Naive thymus-derived CD4-positive, alpha-beta T cell (primary cell): ENCODE measurements around the gene ZDHHC9. TPM values are rescaled to one million over a fixed set of nuclear protein-coding genes. Genes with fewer than 3 reads are reported as not detected.

Experiments
- ATAC-seq: fragments of 150-1000 bp; cut with Tn5 transposase; 2 replicates; pipeline ENCODE4 v1.10.0; 2021; ENCODE audit warnings: mild to moderate bottlenecking, moderate library complexity
- CTCF ChIA-PET: fragments of 350-600 bp; sonication (Branson Sonifier 250); formaldehyde crosslinking; loops from one replicate; lab custom pipeline; 2021; ENCODE audit warnings: antibody characterized with exemption; lab: Charles Lee
- POLR2A ChIA-PET: fragments of 350-600 bp; sonication (Branson Sonifier 250); formaldehyde crosslinking; loops from one replicate; lab custom pipeline; 2021; ENCODE audit warnings: antibody characterized with exemption, inconsistent platforms; lab: Charles Lee
- DNase-seq, 9 donors: peaks; one replicate each; pipeline versions ENCODE4 v3.0.0 to v3.0.0-alpha.2; 2020 to 2022; ENCODE audit warnings: mixed read lengths in 1 of 9
- H3K27ac ChIP-seq: one replicate; pipeline ENCODE4 v1.7.0; 2013; ENCODE audit warnings: mild to moderate bottlenecking, low read depth, low read length, moderate library complexity
- H3K27me3 ChIP-seq, 2 donors: one replicate each; pipeline ENCODE4 v1.7.0; 2013; ENCODE audit warnings: low read length in 2 of 2, mild to moderate bottlenecking in 2 of 2, moderate library complexity in 2 of 2; ENCODE audit not compliant: control insufficient read depth in 2 of 2, insufficient read depth in 2 of 2
- H3K36me3 ChIP-seq, 3 experiments: 1 replicate in 2 of 3; 2 replicates in 1 of 3; pipeline ENCODE4 v1.7.0; 2013; ENCODE audit warnings: low read length in 3 of 3, mild to moderate bottlenecking in 3 of 3, moderate library complexity in 1 of 3; ENCODE audit not compliant: insufficient read depth in 3 of 3, control insufficient read depth in 2 of 3
- H3K4me1 ChIP-seq, 2 donors: one replicate each; pipeline ENCODE4 v1.7.0; 2013; ENCODE audit warnings: low read length in 2 of 2, mild to moderate bottlenecking in 2 of 2, moderate library complexity in 1 of 2; ENCODE audit not compliant: control insufficient read depth in 2 of 2, insufficient read depth in 2 of 2
- H3K4me3 ChIP-seq: 2 replicates; pipeline ENCODE4 v1.7.0; 2013; ENCODE audit warnings: mild to moderate bottlenecking, low read length
- H3K9me3 ChIP-seq, 3 experiments: 1 replicate in 2 of 3; 2 replicates in 1 of 3; pipeline ENCODE4 v1.7.0; 2013; ENCODE audit warnings: low read length in 3 of 3; ENCODE audit not compliant: control insufficient read depth in 2 of 3
- H3K27ac Mint-ChIP-seq, 9 donors: one replicate each; pipeline ENCODE4 v1.8.0; 2020 to 2022; ENCODE audit warnings: mixed read lengths in 9 of 9, mild to moderate bottlenecking in 8 of 9, moderate library complexity in 5 of 9, inconsistent platforms in 2 of 9
- H3K27me3 Mint-ChIP-seq, 5 donors: one replicate each; pipeline ENCODE4 v1.8.0; 2021 to 2022; ENCODE audit warnings: mixed read lengths in 5 of 5, mild to moderate bottlenecking in 1 of 5
- H3K36me3 Mint-ChIP-seq, 5 donors: one replicate each; pipeline ENCODE4 v1.8.0; 2020 to 2022; ENCODE audit warnings: mixed read lengths in 5 of 5, mild to moderate bottlenecking in 3 of 5, inconsistent platforms in 1 of 5
- H3K4me1 Mint-ChIP-seq, 7 donors: one replicate each; pipeline ENCODE4 v1.8.0; 2020 to 2022; ENCODE audit warnings: mixed read lengths in 7 of 7, mild to moderate bottlenecking in 3 of 7, inconsistent platforms in 1 of 7
- H3K4me3 Mint-ChIP-seq, 10 donors: one replicate each; pipeline ENCODE4 v1.8.0; 2020 to 2022; ENCODE audit warnings: mild to moderate bottlenecking in 10 of 10, mixed read lengths in 10 of 10, moderate library complexity in 6 of 10, inconsistent platforms in 2 of 10
- H3K9me3 Mint-ChIP-seq, 11 donors: one replicate each; pipeline ENCODE4 v1.8.0; 2020 to 2022; ENCODE audit warnings: mixed read lengths in 11 of 11, mild to moderate bottlenecking in 4 of 11, inconsistent platforms in 1 of 11, moderate library complexity in 1 of 11
- intact Hi-C, 2 donors: fragments of 100-400 bp; cut with micrococcal nuclease; formaldehyde crosslinking; loops; one replicate each; pipeline ENCODE4 v1.15.1; 2023
- polyA plus RNA-seq, 2 donors: library from polyadenylated mRNA; unstranded; fragments of 300-500 nt; fragmentation: Illumina TruSeq; gene quantifications; one replicate each; pipeline ENCODE4 v1.2.3, GENCODE V29; 2021
- total RNA-seq, 6 experiments: library from RNA in 5 of 6; stranded (reverse) in 5 of 6; gene quantifications; 1 replicate in 5 of 6; 2 replicates in 1 of 6; pipeline ENCODE4 v1.2.3 and lab custom pipeline; 2021 to 2026

The ZDHHC9 gene
- total and polyA plus RNA-seq, 7 experiments from 2014 or later, result 4.4 to 9.1 (median 7.1) TPM

GRCh38 chrX:129760155-129760554 is 83.5 kb downstream of the ZDHHC9 start:
- Mint-ChIP-seq H3K27ac (peak overlapping the region in 6 of 9 donors; percentile 10 to 90 (median 48)), H3K4me3 (peak overlapping the region; percentile 8 to 64 (median 51)), H3K9me3 (peaks cover 0 to 2% (median 0%) of the 10 kb centered on the region in 11 donors), H3K4me1 (peaks cover 16 to 61% (median 53%) of the 10 kb centered on the region in 7 donors), H3K27me3 (no peaks in the 10 kb centered on the region), H3K36me3 (peaks cover 0 to 3% (median 0%) of the 10 kb centered on the region in 5 donors)
- ATAC-seq, result peak; percentile 12
- no peak overlapping the region for H3K4me3 ChIP-seq
- H3K9me3 ChIP-seq, result no peaks in the 10 kb centered on the region
- ChIA-PET POLR2A (interaction anchor here (0.6 to 11.5 kb wide), 6 partner anchors 9 to 81 kb away, joined by 3 to 167 read pairs (median 7); partner anchors contain the start of gene SASH3), CTCF (interaction anchor here (0.6 to 1.9 kb wide), 5 partner anchors 8 to 64 kb away, joined by 3 to 8 read pairs (median 3); partner anchors contain the start of gene SASH3)
- H3K36me3 ChIP-seq, result no peaks in the 10 kb centered on the region
- DNase-seq, result no peak
- H3K4me1 ChIP-seq, result peaks cover 45 to 52% of the 10 kb centered on the region in 2 donors
- intact Hi-C loops, result loop anchor here in 1 of 2 donors (1.0 kb wide), 1 partner anchor 21 kb away; no protein-coding TSS in a partner anchor
- no peaks in the 10 kb centered on the region for H3K27me3 ChIP-seq
- no peak overlapping the region for H3K27ac ChIP-seq

GRCh38 chrX:129759576-129760061 is 84.1 kb downstream of the ZDHHC9 start:
- Histone ChIP-seq H3K4me1 (peaks cover 50 to 55% of the 10 kb centered on the region in 2 donors), H3K27me3 (no peaks in the 10 kb centered on the region), H3K4me3 (no peak overlapping the region), H3K36me3 (no peaks in the 10 kb centered on the region), H3K27ac (no peak overlapping the region), H3K9me3 (no peaks in the 10 kb centered on the region)
- Mint-ChIP-seq H3K27ac (peak overlapping the region in 7 of 9 donors; percentile 10 to 90 (median 31)), H3K9me3 (peaks cover 0 to 2% (median 0%) of the 10 kb centered on the region in 11 donors), H3K27me3 (no peaks in the 10 kb centered on the region), H3K4me3 (peak overlapping the region; percentile 8 to 64 (median 51)), H3K36me3 (peaks cover 0 to 3% (median 0%) of the 10 kb centered on the region in 5 donors), H3K4me1 (peaks cover 16 to 67% (median 59%) of the 10 kb centered on the region in 7 donors)
- ChIA-PET CTCF (interaction anchor here (0.6 to 1.9 kb wide), 7 partner anchors 9 to 64 kb away, joined by 3 to 8 read pairs (median 3); partner anchors contain the start of gene SASH3), POLR2A (interaction anchor here (0.6 to 11.5 kb wide), 10 partner anchors 9 to 80 kb away, joined by 3 to 167 read pairs (median 4); partner anchors contain the start of gene SASH3)
- DNase-seq, result peak in 8 of 9 donors; percentile 40 to 69 (median 59)
- intact Hi-C loops, result loop anchor here (1.0 to 10.0 kb wide), 7 partner anchors 10 to 155 kb away; no protein-coding TSS in a partner anchor
- peak; percentile 85 for ATAC-seq

- Histone ChIP-seq H3K9me3 (no peaks in the 10 kb centered on the region), H3K27ac (peak overlapping the region; percentile 54), H3K27me3 (no peaks in the 10 kb centered on the region), H3K4me3 (peak overlapping the region; percentile 38), H3K36me3 (no peaks in the 10 kb centered on the region), H3K4me1 (peaks cover 53 to 59% of the 10 kb centered on the region in 2 donors)
- ChIA-PET POLR2A (interaction anchor here (0.6 to 11.5 kb wide), 10 partner anchors 9 to 150 kb away, joined by 3 to 167 read pairs (median 4); partner anchors contain the start of genes SASH3 and UTP14A), CTCF (interaction anchor here (0.8 to 1.7 kb wide), 10 partner anchors 10 to 101 kb away, joined by 3 to 11 read pairs (median 4); partner anchors contain the start of genes APLN and SASH3)
- no peaks in the 10 kb centered on the region for H3K9me3 Mint-ChIP-seq
- H3K27me3 Mint-ChIP-seq, result no peaks in the 10 kb centered on the region
- H3K4me1 Mint-ChIP-seq, result peaks cover 26 to 71% (median 68%) of the 10 kb centered on the region in 7 donors
- DNase-seq (peak in 5 of 9 donors; percentile 37 to 45 (median 39)), ATAC-seq (no peak)
- intact Hi-C loops, result loop anchor here (2.0 to 10.0 kb wide), 2 partner anchors 13 to 151 kb away; no protein-coding TSS in a partner anchor
- no peaks in the 10 kb centered on the region for H3K36me3 Mint-ChIP-seq
- peak overlapping the region; percentile 41 to 74 (median 60) for H3K4me3 Mint-ChIP-seq
- peak overlapping the region in 8 of 9 donors; percentile 28 to 85 (median 58) for H3K27ac Mint-ChIP-seq
These were observed 87.7 kb downstream of the ZDHHC9 start for GRCh38 chrX:129755779-129756650.

GRCh38 chrX:129754056-129755024 is 89.3 kb downstream of the ZDHHC9 start:
- Histone ChIP-seq H3K27me3 (no peaks in the 10 kb centered on the region), H3K4me3 (no peak overlapping the region), H3K9me3 (no peaks in the 10 kb centered on the region), H3K4me1 (peaks cover 37 to 44% of the 10 kb centered on the region in 2 donors), H3K27ac (no peak overlapping the region), H3K36me3 (no peaks in the 10 kb centered on the region)
- CTCF ChIA-PET, result interaction anchor here (0.7 to 1.6 kb wide), 5 partner anchors 9 to 26 kb away, joined by 3 to 6 read pairs (median 3); partner anchors contain the start of gene SASH3
- no peak for DNase-seq
- Mint-ChIP-seq H3K4me3 (peak overlapping the region in 9 of 10 donors; percentile 10 to 74 (median 47)), H3K27ac (peak overlapping the region in 7 of 9 donors; percentile 45 to 71 (median 64)), H3K36me3 (no peaks in the 10 kb centered on the region), H3K4me1 (peaks cover 26 to 56% (median 53%) of the 10 kb centered on the region in 7 donors), H3K27me3 (no peaks in the 10 kb centered on the region), H3K9me3 (no peaks in the 10 kb centered on the region)
- peak; percentile 44 for ATAC-seq
- POLR2A ChIA-PET, result interaction anchor here (0.6 to 11.5 kb wide), 6 partner anchors 9 to 45 kb away, joined by 3 to 167 read pairs (median 8); partner anchors contain the start of gene SASH3
- intact Hi-C loops, result loop anchor here (2.0 to 10.0 kb wide), 3 partner anchors 14 to 150 kb away; no protein-coding TSS in a partner anchor
